Measurements from ENCODE around the gene PRIM2. TPM values are rescaled to one million over a fixed set of nuclear protein-coding genes. Genes with fewer than 3 reads are reported as not detected.

PRIM2 gene
- total and polyA plus RNA-seq, 10 of the 15 experiments (the other 5 are each of a cell fraction or from before 2014, with no cell fraction given) = 13.2 to 38.6 (median 25.1) TPM

DNA sequence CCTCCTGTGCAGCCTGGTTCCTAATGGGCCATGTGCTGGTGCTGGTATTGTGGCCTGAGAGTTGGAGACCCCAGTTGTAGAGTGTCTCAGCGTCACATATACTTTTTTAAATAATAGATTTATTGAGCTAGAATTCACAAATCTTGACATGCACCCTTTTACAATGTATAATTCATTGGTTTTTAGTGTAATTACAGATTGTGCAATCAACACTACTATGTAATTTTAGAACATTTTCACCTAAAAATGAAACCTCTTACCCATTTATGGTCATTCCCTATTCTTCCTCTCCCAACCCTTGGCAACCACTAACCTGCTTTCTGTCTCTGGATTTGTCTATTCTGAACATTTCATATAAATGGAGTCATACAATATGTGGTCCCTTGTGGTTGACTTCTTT lies 10.6 kb downstream of the PRIM2 start:
- no peak overlapping the region for H3K27ac ChIP-seq (ENCODE audit: control insufficient read depth, insufficient read depth)
- peaks cover 11% of the 10 kb centered on the region for H3K9me3 ChIP-seq (replicated peaks; ENCODE audit: control insufficient read depth, insufficient read depth, low read length)
- no peak overlapping the region for H2AFZ ChIP-seq (ENCODE audit: control insufficient read depth, low read depth, low read length)
- no peaks in the 10 kb centered on the region for H3K4me1 ChIP-seq (ENCODE audit: control insufficient read depth, insufficient read depth, low read length)
- H3K79me2 ChIP-seq (ENCODE audit: control insufficient read depth, insufficient read depth, low read length) = no peaks in the 10 kb centered on the region
- in situ Hi-C loops (cut with MboI) = no loop called here
- DNase-seq (ENCODE audit: low read depth, low spot score) (no peak), ATAC-seq (no peak), FAIRE-seq (no peak)
- no peaks in the 10 kb centered on the region for H4K20me1 ChIP-seq (ENCODE audit: control insufficient read depth, insufficient read depth)
- no peak overlapping the region for H3K4me3 ChIP-seq
- ChIA-PET SMC1A (ENCODE audit: uncharacterized antibody, unreplicated experiment) (no interaction called here), RAD21 (ENCODE audit: unreplicated experiment) (no interaction called here), POLR2A (no interaction called here), CTCF (interaction anchor here (1.6 kb wide), 1 partner anchor 9 kb away, joined by 3 read pairs; no protein-coding TSS in a partner anchor)
- peaks cover 2 to 28% of the 10 kb centered on the region in 2 experiments; a peak in 3 of 4 replicates for H3K36me3 ChIP-seq (ENCODE audit: control insufficient read depth in 2 of 2, insufficient read depth in 2 of 2, low read length in 1 of 2)
- intact Hi-C loops (cut with micrococcal nuclease; ENCODE audit: unreplicated experiment) = no loop called here
- no peaks in the 10 kb centered on the region for H3K27me3 ChIP-seq (replicated peaks in 1 of 2; ENCODE audit: control insufficient read depth in 2 of 2, insufficient read depth in 2 of 2, low read length in 1 of 2)
- no peak overlapping the region for H3K9ac ChIP-seq (ENCODE audit: control insufficient read depth, insufficient read depth, low read length)
- WGBS (ENCODE audit: insufficient coverage, insufficient replicate concordance, low lambda C conversion rate, missing lambda C conversion rate) = 100% methylated on average over 1 of the region's 1 CpG
- no TSS peak for BruUV-seq (replicated peaks)
- no peak overlapping the region for H3K4me2 ChIP-seq (ENCODE audit: control insufficient read depth, insufficient read depth)
- TF ChIP-seq NFYA (IDR thresholded peaks at IDR 0.05; ENCODE audit: borderline replicate concordance, low read depth, low read length) (no peak), ZBED1 (IDR thresholded peaks at IDR 0.05; ENCODE audit: borderline replicate concordance) (no peak), TARDBP (IDR thresholded peaks at IDR 0.05; ENCODE audit: borderline replicate concordance) (no peak), ZNF622 (IDR thresholded peaks at IDR 0.05) (no peak), HDGF (IDR thresholded peaks at IDR 0.05) (no peak), SIX5 (IDR thresholded peaks at IDR 0.05; ENCODE audit: low read depth, low read length, severe bottlenecking) (no peak), YY1 (IDR thresholded peaks at IDR 0.05; ENCODE audit: low read depth, low read length) (no peak), SREBF1 (IDR thresholded peaks at IDR 0.05; ENCODE audit: low read length) (no peak), BRCA1 (IDR thresholded peaks at IDR 0.05; ENCODE audit: low read depth, low read length) (no peak), SP1 (IDR thresholded peaks at IDR 0.05; ENCODE audit: low read depth, low read length) (no peak), SMAD1 (IDR thresholded peaks at IDR 0.05; ENCODE audit: low read depth, partially characterized antibody) (no peak), CHD2 (IDR thresholded peaks at IDR 0.05; ENCODE audit: borderline replicate concordance, low read depth, low read length) (no peak), EZH2 (IDR thresholded peaks at IDR 0.05; ENCODE audit: borderline replicate concordance, control insufficient read depth, low read depth, low read length) (no peak), HDAC2 (IDR thresholded peaks at IDR 0.05) (no peak)
- TF ChIP-seq, protein P1, sequence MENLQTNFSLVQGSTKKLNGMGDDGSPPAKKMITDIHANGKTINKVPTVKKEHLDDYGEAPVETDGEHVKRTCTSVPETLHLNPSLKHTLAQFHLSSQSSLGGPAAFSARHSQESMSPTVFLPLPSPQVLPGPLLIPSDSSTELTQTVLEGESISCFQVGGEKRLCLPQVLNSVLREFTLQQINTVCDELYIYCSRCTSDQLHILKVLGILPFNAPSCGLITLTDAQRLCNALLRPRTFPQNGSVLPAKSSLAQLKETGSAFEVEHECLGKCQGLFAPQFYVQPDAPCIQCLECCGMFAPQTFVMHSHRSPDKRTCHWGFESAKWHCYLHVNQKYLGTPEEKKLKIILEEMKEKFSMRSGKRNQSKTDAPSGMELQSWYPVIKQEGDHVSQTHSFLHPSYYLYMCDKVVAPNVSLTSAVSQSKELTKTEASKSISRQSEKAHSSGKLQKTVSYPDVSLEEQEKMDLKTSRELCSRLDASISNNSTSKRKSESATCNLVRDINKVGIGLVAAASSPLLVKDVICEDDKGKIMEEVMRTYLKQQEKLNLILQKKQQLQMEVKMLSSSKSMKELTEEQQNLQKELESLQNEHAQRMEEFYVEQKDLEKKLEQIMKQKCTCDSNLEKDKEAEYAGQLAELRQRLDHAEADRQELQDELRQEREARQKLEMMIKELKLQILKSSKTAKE (IDR thresholded peaks at IDR 0.05; ENCODE audit: low read depth, poor library complexity, severe bottlenecking) = no peak
- TF ChIP-seq, protein P2, sequence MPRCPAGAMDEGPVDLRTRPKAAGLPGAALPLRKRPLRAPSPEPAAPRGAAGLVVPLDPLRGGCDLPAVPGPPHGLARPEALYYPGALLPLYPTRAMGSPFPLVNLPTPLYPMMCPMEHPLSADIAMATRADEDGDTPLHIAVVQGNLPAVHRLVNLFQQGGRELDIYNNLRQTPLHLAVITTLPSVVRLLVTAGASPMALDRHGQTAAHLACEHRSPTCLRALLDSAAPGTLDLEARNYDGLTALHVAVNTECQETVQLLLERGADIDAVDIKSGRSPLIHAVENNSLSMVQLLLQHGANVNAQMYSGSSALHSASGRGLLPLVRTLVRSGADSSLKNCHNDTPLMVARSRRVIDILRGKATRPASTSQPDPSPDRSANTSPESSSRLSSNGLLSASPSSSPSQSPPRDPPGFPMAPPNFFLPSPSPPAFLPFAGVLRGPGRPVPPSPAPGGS (IDR thresholded peaks at IDR 0.05; ENCODE audit: borderline replicate concordance, insufficient read depth, low read depth, low read length, poor library complexity, severe bottlenecking) = no peak
- TF ChIP-seq, protein P3, sequence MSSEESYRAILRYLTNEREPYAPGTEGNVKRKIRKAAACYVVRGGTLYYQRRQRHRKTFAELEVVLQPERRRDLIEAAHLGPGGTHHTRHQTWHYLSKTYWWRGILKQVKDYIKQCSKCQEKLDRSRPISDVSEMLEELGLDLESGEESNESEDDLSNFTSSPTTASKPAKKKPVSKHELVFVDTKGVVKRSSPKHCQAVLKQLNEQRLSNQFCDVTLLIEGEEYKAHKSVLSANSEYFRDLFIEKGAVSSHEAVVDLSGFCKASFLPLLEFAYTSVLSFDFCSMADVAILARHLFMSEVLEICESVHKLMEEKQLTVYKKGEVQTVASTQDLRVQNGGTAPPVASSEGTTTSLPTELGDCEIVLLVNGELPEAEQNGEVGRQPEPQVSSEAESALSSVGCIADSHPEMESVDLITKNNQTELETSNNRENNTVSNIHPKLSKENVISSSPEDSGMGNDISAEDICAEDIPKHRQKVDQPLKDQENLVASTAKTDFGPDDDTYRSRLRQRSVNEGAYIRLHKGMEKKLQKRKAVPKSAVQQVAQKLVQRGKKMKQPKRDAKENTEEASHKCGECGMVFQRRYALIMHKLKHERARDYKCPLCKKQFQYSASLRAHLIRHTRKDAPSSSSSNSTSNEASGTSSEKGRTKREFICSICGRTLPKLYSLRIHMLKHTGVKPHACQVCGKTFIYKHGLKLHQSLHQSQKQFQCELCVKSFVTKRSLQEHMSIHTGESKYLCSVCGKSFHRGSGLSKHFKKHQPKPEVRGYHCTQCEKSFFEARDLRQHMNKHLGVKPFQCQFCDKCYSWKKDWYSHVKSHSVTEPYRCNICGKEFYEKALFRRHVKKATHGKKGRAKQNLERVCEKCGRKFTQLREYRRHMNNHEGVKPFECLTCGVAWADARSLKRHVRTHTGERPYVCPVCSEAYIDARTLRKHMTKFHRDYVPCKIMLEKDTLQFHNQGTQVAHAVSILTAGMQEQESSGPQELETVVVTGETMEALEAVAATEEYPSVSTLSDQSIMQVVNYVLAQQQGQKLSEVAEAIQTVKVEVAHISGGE (CRISPR knock-in tag; IDR thresholded peaks at IDR 0.05) = no peak
